IPS-18c (cell line): ENCODE results near the gene SECISBP2.

Experiments
- H3K4me3 ChIP-seq: 2 replicates; pipeline ENCODE4 v1.7.0; 2013; ENCODE audit warnings: low read depth, mild to moderate bottlenecking, low read length, moderate library complexity; ENCODE audit not compliant: insufficient read depth
- H3K9me3 ChIP-seq: one replicate; pipeline ENCODE4 v1.6.1; 2013; ENCODE audit warnings: mild to moderate bottlenecking, low read length, moderate library complexity; ENCODE audit not compliant: control insufficient read depth, insufficient read depth

SECISBP2 gene

GRCh38 chr9:89382026-89382986 is 64.0 kb downstream of the SECISBP2 start:
- H3K4me3 ChIP-seq: no peak overlapping the region

DNA sequence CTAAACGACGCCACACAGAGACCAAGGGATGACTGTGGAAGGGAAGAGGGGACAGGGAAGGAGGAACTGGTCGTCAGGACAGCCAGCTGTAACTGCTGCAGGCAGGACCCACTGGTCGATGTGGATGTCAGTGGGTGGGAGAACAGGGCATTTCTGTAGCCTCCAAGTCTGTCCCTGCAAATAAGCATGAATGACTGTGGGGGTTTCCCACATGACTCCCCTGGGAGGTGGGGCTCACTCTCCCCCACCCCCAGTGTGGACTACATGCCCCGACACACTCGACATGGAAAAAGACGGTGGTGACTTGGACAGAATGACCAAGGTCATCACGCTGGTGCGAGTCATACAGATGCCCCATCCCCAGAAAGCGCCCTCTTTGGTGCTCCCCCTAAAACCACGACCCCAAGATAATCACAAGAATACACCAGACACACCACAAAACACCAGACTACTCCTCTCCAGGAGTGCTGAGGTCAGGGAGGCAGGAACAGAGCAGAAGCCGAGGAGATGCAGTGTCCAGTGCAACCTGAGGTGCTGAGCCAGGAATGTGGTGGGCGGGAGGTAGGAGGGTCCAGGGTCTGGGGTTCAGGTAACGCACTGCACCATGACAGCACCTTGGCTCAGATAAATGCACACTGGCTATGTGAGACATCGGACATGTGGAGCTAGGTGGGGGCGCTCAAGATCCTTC is 64.9 kb downstream of the SECISBP2 start:
- peaks cover 2% of the 10 kb centered on the region for H3K9me3 ChIP-seq
- no peak overlapping the region for H3K4me3 ChIP-seq

More at GRCh38 chr9:89382026-89382986, 64.0 kb downstream of the SECISBP2 start:
- peaks cover 2% of the 10 kb centered on the region for H3K9me3 ChIP-seq

- Histone ChIP-seq H3K9me3 (peaks cover 2% of the 10 kb centered on the region), H3K4me3 (no peak overlapping the region)
Observed at GRCh38 chr9:89383721-89384300, 65.5 kb downstream of the SECISBP2 start.

DNA sequence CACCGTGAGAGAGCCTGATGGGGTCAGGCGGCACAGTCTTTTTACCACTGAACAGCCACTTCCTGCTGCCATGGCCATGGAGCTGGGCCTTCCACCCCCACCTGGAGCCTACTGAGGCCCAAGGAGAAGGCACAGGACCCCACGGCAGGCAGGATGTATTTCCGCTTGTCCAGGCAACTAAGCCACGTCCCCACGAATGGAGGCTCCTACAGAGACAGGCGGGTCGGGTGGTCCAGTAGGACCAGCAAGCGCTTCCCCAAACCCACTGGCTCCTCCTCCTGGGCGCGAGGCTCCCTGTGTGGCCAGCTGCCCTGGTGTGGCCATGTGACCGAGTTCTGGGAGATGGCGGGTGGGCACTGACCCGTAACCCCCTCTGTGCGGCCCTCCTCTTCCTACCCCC is 66.5 kb downstream of the SECISBP2 start:
- H3K9me3 ChIP-seq: peaks cover 2% of the 10 kb centered on the region
- H3K4me3 ChIP-seq: no peak overlapping the region

GRCh38 chr9:89386206-89386605 is 67.9 kb downstream of the SECISBP2 start:
- peaks cover 2% of the 10 kb centered on the region for H3K9me3 ChIP-seq
- H3K4me3 ChIP-seq: no peak overlapping the region

DNA sequence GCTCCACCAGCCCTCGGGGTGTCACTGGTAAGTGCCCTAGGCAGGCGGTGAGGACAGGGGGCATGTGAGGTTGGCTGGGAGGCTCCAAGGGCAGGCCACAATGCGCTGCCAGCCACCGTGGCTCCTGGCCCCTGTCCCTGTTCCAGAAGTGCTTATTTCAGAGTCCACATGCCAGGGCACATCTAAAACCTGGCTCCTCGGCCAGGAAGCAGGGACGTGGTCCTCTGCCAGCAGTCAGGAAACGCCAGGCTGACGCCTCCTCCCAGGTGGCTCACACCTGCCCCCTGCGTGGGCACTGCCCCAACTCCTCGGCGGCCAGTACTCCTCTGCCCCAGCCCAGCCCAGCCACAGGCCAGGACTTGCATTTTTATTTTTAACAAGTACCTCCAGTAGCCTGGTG is 68.5 kb downstream of the SECISBP2 start:
- H3K4me3 ChIP-seq: no peak overlapping the region

GRCh38 chr9:89387197-89387849 is 69.0 kb downstream of the SECISBP2 start:
- H3K4me3 ChIP-seq: no peak overlapping the region
- H3K9me3 ChIP-seq: peaks cover 2% of the 10 kb centered on the region

More for the DNA sequence above, 68.5 kb downstream of the SECISBP2 start:
- peaks cover 2% of the 10 kb centered on the region for H3K9me3 ChIP-seq

- Histone ChIP-seq H3K4me3 (no peak overlapping the region), H3K9me3 (no peaks in the 10 kb centered on the region)
Observed at GRCh38 chr9:89388084-89388867, 70.0 kb downstream of the SECISBP2 start.

DNA sequence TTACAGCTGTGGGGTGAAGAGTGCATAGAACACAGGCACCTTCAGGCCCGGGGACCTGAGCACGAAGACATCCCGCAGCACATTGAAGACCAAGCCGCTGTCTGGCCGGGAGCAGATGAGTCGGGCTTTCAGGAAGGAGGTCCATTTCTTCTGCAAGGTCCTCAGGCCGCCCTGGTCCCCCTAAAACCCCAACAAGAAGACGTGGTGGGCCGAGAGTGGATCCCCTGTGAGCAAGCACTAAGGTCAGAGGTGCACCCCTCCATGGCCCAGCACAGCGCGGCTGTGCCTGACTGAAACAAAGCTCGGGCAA is 70.5 kb downstream of the SECISBP2 start:
- Histone ChIP-seq H3K9me3 (no peaks in the 10 kb centered on the region), H3K4me3 (no peak overlapping the region)

DNA sequence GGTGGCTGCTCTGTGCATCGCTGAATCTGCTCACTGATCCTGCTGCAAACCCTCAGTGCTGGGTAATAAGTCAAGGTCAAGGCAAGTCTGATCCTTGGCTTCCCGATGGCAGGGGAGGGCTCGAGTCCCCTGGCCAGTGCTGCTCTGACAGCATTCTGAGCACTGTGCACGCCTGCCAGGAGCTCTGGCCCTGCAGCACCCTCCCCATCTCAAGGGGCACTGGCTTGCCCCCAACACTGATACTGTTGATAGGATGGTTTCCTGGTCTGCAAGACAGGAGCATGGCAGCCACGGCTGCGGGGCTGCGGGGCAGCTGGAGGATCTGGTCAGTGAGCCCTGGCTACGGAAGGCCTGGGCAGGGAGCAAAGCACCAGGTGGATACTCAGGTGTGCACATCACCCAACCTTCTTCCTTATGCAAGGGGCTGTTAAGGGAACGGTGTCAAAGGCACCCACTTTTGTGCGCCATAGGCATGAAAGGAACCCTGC is 71.8 kb downstream of the SECISBP2 start:
- H3K4me3 ChIP-seq: no peak overlapping the region
- H3K9me3 ChIP-seq: no peaks in the 10 kb centered on the region

DNA sequence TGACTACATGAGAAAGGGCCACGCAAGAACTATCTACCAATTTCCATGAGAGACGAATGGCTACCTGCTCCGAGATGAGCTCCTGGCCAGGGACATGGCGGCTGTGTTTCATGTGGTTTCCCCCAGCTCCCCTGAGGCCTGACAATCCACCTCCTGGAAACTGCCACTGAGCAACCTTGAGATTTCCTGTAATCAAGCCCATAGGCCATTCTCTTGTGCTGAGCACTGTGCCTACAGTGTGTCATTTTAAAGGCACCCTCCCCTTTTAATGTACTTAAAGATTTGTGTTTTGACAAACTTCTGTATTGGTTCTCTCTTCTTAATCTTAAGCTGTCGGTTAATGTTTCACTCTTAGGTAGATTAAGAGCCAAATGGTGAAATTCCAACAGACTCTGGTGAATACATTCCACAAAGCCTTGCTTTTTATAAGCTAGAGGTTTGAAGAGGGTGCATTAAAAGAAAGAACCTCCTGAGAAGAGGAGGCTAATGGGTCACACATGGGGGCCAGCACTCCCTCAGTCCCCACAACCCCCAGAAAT is 72.3 kb downstream of the SECISBP2 start:
- Histone ChIP-seq H3K9me3 (no peaks in the 10 kb centered on the region), H3K4me3 (no peak overlapping the region)

DNA sequence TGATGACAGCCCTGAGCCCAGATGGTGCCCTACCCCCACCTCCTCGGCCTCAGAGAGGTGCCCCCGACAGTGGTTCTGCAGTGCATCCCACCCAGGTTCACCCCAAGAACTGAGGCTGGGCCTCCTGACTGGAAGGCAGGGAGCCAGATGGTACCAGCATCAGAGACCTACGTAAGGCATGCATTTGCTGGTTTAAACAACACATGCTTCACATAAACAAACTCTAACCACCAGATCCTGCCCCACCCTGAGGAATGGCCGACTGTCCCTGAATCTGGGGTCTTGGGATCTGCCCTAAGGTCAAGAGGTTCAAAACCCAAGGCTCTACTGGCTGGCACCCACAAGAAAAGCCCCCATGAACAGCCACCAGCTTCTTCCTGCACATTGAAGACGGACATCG is 73.3 kb downstream of the SECISBP2 start:
- no peaks in the 10 kb centered on the region for H3K9me3 ChIP-seq

DNA sequence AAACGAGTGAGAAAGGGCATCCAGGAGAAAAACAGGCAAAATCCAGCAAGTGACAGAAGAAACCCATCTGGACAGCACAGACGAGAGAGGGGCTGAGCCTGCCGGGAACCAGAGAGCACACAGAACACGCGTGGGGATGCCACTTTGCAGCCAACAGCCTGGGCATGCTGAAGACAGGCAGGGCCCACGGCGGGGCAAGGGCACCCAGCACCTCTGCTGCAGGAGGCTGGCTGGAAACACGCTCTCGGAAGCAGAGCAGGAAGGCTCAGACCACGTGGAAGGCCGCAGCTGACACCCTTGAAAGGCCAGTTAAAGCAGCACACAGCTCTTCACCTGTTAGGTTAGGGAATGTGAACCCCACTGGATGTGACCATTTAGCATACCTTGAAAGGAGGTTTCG is 76.1 kb downstream of the SECISBP2 start:
- H3K4me3 ChIP-seq: no peak overlapping the region

More for the DNA sequence above, 73.3 kb downstream of the SECISBP2 start:
- H3K4me3 ChIP-seq: no peak overlapping the region

GRCh38 chr9:89395931-89396710 is 77.8 kb downstream of the SECISBP2 start:
- Histone ChIP-seq H3K9me3 (no peaks in the 10 kb centered on the region), H3K4me3 (no peak overlapping the region)

More for the DNA sequence above, 76.1 kb downstream of the SECISBP2 start:
- H3K9me3 ChIP-seq: no peaks in the 10 kb centered on the region

- Histone ChIP-seq H3K9me3 (no peaks in the 10 kb centered on the region), H3K4me3 (no peak overlapping the region)
Observed at GRCh38 chr9:89397471-89397870, 79.2 kb downstream of the SECISBP2 start.

GRCh38 chr9:89398621-89399020 is 80.3 kb downstream of the SECISBP2 start:
- H3K9me3 ChIP-seq: no peaks in the 10 kb centered on the region
- no peak overlapping the region for H3K4me3 ChIP-seq
